SK-N-SH (cell line): ENCODE results near the gene PSENEN.

ENCODE experiments used
- CHD2 ChIP-seq: fragments of 150-350 bp; IDR thresholded peaks from 2 replicates; pipeline ENCODE4 v1.6.1; 2018; ENCODE audit warnings: low read length; ENCODE audit not compliant: partially characterized antibody
- CTCF ChIP-seq: fragments of 200-600 bp; sonication (generic); IDR thresholded peaks from 2 replicates; pipeline ENCODE4 v1.6.1; 2017; ENCODE audit warnings: antibody characterized with exemption, mild to moderate bottlenecking, moderate library complexity
- FOSL2 ChIP-seq: IDR thresholded peaks from 2 replicates; pipeline ENCODE4 v1.4.0; 2012; ENCODE audit warnings: low read depth, mild to moderate bottlenecking, moderate library complexity, borderline replicate concordance
- MAX ChIP-seq: IDR thresholded peaks from 2 replicates; pipeline ENCODE4 v1.4.0; 2012; ENCODE audit warnings: low read depth
- POLR2AphosphoS5 ChIP-seq: IDR thresholded peaks from 2 replicates; pipeline ENCODE4 v1.6.1; 2012; ENCODE audit warnings: low read depth, low read length
- RCOR1 ChIP-seq: fragments of 150-350 bp; IDR thresholded peaks from 2 replicates; pipeline ENCODE4 v1.6.1; 2017; ENCODE audit warnings: antibody characterized with exemption, low read length
- TEAD4 ChIP-seq: IDR thresholded peaks from 2 replicates; pipeline ENCODE4 v1.4.0; 2012; ENCODE audit warnings: mild to moderate bottlenecking, borderline replicate concordance; ENCODE audit not compliant: insufficient read depth
- TF ChIP-seq, protein P1 (sequence below): IDR thresholded peaks from 2 replicates; pipeline ENCODE4 v1.6.1; 2012; ENCODE audit warnings: mild to moderate bottlenecking, low read depth, low read length, moderate library complexity
- TF ChIP-seq, protein P2 (sequence below): IDR thresholded peaks from 2 replicates; pipeline ENCODE4; 2012

GRCh38 chr19:35738021-35738886, 7.2 kb upstream of the PSENEN start:
- TF ChIP-seq POLR2AphosphoS5: no peak
- TF ChIP-seq MAX: no peak
- TF ChIP-seq FOSL2: no peak
- TF ChIP-seq, protein P1, sequence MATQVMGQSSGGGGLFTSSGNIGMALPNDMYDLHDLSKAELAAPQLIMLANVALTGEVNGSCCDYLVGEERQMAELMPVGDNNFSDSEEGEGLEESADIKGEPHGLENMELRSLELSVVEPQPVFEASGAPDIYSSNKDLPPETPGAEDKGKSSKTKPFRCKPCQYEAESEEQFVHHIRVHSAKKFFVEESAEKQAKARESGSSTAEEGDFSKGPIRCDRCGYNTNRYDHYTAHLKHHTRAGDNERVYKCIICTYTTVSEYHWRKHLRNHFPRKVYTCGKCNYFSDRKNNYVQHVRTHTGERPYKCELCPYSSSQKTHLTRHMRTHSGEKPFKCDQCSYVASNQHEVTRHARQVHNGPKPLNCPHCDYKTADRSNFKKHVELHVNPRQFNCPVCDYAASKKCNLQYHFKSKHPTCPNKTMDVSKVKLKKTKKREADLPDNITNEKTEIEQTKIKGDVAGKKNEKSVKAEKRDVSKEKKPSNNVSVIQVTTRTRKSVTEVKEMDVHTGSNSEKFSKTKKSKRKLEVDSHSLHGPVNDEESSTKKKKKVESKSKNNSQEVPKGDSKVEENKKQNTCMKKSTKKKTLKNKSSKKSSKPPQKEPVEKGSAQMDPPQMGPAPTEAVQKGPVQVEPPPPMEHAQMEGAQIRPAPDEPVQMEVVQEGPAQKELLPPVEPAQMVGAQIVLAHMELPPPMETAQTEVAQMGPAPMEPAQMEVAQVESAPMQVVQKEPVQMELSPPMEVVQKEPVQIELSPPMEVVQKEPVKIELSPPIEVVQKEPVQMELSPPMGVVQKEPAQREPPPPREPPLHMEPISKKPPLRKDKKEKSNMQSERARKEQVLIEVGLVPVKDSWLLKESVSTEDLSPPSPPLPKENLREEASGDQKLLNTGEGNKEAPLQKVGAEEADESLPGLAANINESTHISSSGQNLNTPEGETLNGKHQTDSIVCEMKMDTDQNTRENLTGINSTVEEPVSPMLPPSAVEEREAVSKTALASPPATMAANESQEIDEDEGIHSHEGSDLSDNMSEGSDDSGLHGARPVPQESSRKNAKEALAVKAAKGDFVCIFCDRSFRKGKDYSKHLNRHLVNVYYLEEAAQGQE: no peak
- TF ChIP-seq CTCF: no peak
- TF ChIP-seq, protein P2, sequence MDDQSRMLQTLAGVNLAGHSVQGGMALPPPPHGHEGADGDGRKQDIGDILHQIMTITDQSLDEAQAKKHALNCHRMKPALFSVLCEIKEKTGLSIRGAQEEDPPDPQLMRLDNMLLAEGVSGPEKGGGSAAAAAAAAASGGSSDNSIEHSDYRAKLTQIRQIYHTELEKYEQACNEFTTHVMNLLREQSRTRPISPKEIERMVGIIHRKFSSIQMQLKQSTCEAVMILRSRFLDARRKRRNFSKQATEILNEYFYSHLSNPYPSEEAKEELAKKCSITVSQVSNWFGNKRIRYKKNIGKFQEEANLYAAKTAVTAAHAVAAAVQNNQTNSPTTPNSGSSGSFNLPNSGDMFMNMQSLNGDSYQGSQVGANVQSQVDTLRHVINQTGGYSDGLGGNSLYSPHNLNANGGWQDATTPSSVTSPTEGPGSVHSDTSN: no peak
- TF ChIP-seq RCOR1: no peak
- TF ChIP-seq TEAD4: no peak
- no peak for TF ChIP-seq CHD2
